Brain microvascular endothelial cell (primary cell): ENCODE data around the gene DOK3.

Experiments used
- DNase-seq: peaks from one replicate; pipeline ENCODE4 v3.0.0-alpha.2; 2020
- H3K27ac ChIP-seq: fragments of 250-450 bp; sonication (Bioruptor Pico); 2 replicates; pipeline ENCODE4 v1.5.1; 2020; ENCODE audit warnings: mild to moderate bottlenecking, moderate library complexity
- H3K27me3 ChIP-seq: fragments of 250-450 bp; sonication (Bioruptor Pico); replicated peaks from 2 replicates; pipeline ENCODE4 v1.5.1; 2020; ENCODE audit warnings: mild to moderate bottlenecking
- H3K36me3 ChIP-seq: fragments of 250-450 bp; sonication (Bioruptor Pico); replicated peaks from 2 replicates; pipeline ENCODE4 v1.5.1; 2020; ENCODE audit warnings: mild to moderate bottlenecking
- H3K4me3 ChIP-seq: 2 replicates; pipeline ENCODE4 v1.5.1; 2011; ENCODE audit warnings: low read depth, mild to moderate bottlenecking, control low read depth, low read length, moderate library complexity
- in situ Hi-C: cut with HindIII; loops from 2 replicates; pipeline ENCODE4 v1.10.0; 2017; ENCODE audit warnings: low sequenced_read_pairs, low pct_ligation_motif_present
- TF ChIP-seq, protein P1 (sequence below): IDR thresholded peaks from 2 replicates; pipeline ENCODE4 v1.5.1; 2011; ENCODE audit warnings: low read depth, mild to moderate bottlenecking, moderate library complexity, low read length, control low read depth, inconsistent platforms; ENCODE audit errors: missing control alignments

DOK3 gene

DNA sequence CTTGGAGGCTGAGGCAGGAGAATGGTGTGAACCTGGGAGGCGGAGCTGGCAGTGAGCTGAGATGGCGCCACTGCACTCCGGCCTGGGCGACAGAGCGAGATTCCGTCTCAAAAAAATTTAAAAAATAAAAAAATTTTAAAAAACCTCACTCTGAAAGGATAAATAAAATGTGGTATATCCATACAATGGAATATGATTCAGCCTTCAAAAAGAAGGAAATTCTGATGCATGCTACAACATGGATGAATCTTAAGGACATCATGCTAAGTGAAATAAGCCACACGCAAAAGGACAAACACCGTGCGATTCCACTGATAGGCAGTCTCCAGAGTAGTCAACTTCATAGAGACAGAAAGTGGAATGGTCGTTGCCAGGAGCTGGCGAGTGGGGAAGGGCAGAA, 44.6 kb downstream of the DOK3 start:
- in situ Hi-C loops, result no loop called here
- TF ChIP-seq, protein P1, sequence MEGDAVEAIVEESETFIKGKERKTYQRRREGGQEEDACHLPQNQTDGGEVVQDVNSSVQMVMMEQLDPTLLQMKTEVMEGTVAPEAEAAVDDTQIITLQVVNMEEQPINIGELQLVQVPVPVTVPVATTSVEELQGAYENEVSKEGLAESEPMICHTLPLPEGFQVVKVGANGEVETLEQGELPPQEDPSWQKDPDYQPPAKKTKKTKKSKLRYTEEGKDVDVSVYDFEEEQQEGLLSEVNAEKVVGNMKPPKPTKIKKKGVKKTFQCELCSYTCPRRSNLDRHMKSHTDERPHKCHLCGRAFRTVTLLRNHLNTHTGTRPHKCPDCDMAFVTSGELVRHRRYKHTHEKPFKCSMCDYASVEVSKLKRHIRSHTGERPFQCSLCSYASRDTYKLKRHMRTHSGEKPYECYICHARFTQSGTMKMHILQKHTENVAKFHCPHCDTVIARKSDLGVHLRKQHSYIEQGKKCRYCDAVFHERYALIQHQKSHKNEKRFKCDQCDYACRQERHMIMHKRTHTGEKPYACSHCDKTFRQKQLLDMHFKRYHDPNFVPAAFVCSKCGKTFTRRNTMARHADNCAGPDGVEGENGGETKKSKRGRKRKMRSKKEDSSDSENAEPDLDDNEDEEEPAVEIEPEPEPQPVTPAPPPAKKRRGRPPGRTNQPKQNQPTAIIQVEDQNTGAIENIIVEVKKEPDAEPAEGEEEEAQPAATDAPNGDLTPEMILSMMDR, result no peak
- Histone ChIP-seq H3K4me3 (no peak overlapping the region), H3K27me3 (no peaks in the 10 kb centered on the region), H3K36me3 (peaks cover 77% of the 10 kb centered on the region), H3K27ac (no peak overlapping the region)
- no peak for DNase-seq

DNA sequence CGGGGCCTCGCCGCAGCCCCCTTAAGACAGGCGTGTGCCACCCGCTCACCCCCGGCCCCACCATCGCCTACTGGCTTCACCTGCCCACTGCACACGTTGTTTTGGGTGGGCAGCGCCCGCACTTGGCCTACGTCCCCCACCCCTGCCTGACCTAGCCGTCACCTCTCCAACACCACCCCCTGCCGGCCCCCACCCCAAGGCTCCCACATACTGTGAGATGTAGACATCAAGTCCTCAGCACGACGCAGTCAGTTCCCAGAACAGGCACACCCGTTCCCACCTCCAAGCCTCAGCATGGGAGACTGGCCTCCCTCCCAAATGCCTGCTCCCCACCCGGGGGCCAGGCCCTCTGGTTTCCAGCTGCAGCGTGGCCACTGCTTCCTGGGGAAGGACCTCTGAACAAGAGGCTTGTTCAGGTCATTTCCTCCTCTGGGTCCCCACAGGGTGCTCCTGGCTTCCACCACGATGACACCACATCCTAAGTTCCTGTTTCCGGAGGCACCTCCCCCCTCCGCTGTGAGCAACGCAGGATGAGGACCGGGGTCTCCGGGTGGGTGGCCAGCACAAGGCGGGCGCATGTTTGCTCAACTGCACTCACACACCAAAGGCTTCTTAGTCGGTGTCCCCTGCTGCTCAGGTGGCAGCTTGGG, 47.5 kb downstream of the DOK3 start:
- Histone ChIP-seq H3K4me3 (no peak overlapping the region), H3K36me3 (peaks cover 84% of the 10 kb centered on the region), H3K27ac (no peak overlapping the region), H3K27me3 (no peaks in the 10 kb centered on the region)
- peak; percentile 17 for DNase-seq
- TF ChIP-seq, protein P1, result no peak
- in situ Hi-C loops, result no loop called here

DNA sequence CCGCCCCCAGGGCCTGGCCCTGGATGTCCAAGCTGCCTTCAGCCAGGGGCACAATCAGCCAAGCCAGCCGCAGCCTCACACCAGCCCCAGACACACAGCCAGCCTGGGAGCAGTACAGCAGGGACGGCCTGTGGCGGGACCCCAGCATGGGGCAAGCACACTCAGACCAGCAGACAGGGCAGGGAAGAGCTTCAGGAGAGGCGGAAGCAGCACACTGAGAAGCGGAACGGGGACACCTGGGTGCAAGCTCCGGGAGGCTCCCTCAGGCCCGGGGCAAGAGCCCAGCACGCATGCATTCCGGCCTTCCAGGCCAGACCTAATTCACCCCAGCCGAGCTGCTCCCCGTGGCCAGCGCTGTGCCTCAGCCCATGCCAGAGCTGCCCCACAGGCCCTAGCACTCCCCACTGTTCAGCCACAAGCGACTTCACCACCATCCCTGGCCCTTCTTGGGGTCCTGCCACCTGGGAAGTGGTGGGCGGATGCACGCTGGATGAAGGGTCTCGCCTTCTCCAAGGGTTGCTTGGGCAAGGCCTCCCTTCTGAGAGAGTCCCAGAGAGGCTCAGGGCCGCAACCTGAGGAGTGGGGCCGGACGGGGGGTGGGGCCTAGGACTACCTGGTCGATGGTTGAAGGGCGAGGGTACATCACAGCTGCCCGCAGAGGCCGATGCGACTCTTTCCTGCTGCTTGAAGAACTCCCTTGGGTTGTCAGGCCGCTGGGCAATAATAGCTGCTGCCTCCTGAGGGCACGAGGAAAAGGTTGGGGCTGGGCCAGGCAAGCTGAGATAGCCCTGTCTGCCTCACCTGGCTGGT, 49.6 kb downstream of the DOK3 start:
- no peak overlapping the region for H3K27ac ChIP-seq
- in situ Hi-C loops, result no loop called here
- H3K27me3 ChIP-seq, result no peaks in the 10 kb centered on the region
- TF ChIP-seq, protein P1, result no peak
- H3K4me3 ChIP-seq, result no peak overlapping the region
- DNase-seq, result no peak
- H3K36me3 ChIP-seq, result peaks cover 68% of the 10 kb centered on the region

DNA sequence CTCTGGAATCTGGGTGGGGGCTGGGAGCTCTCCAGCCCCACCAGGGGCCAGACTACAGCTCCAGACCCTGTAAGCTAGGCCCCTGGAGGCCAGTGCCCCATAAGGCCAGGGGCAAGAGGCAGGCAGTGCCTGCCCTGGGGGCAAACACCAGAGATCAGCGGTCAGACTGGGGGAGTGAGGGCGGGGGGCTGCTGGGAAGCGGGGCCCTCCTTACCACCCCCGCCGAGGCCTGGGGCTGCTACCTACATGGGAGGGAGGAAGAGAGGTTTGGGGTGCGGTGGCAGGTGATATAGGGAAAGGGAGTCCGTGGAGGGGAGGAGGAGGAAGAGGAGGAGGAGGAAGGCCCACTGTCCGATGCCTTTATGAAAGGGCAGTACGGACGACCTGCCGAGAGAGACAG, 50.3 kb downstream of the DOK3 start:
- in situ Hi-C loops, result no loop called here
- Histone ChIP-seq H3K27me3 (no peaks in the 10 kb centered on the region), H3K36me3 (peaks cover 63% of the 10 kb centered on the region), H3K27ac (no peak overlapping the region), H3K4me3 (no peak overlapping the region)
- DNase-seq, result no peak
- TF ChIP-seq, protein P1, result no peak

DNA sequence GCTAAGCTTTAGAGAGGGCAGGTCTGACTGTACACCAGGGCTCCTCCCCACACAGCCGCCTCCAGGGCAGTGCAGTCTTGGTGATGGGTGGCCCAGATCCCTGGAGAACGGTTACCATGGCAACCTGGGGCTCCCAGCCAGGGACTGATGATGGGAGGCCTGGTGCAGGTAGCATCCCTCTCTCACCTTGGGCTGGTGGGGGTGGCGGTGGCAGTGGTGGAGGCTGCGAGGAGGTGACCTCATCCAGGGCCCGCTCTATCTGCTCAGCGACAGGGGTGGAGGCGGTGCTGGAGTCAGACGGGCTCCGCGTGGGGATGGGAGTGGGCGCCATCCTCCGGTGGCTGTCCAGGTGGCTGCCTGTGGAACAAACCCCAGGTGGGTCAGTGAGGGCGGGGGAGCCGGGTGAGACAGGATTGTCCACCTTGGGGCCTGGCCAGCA, 50.7 kb downstream of the DOK3 start:
- TF ChIP-seq, protein P1, result no peak
- Histone ChIP-seq H3K36me3 (peaks cover 60% of the 10 kb centered on the region), H3K27ac (no peak overlapping the region), H3K4me3 (no peak overlapping the region), H3K27me3 (no peaks in the 10 kb centered on the region)
- peak; percentile 23 for DNase-seq
- in situ Hi-C loops, result no loop called here
